Measurements from ENCODE around the gene ZSWIM1. TPM values are rescaled to one million over a fixed set of nuclear protein-coding genes. Genes with fewer than 3 reads are reported as not detected.

The ZSWIM1 gene
- total and polyA plus RNA-seq, 2 of the 13 experiments (the other 11 are each of a cell fraction or from before 2014, with no cell fraction given) = 9.5 to 11.7 TPM

- no peak for TF ChIP-seq MAFF (IDR thresholded peaks at IDR 0.05; ENCODE audit: low read depth, low read length)
- TF ChIP-seq THAP7 (CRISPR knock-in tag; IDR thresholded peaks at IDR 0.05) = no peak
- 0 out of 2 replicates have a peak, but pooled peaks have one; percentile 89 for TF ChIP-seq ETS1 (CRISPR knock-in tag; IDR thresholded peaks at IDR 0.05)
- peak; percentile 93 for TF ChIP-seq AGO1 (IDR thresholded peaks at IDR 0.05; ENCODE audit: low read depth, low read length, poor library complexity, severe bottlenecking)
- 0 out of 2 replicates have a peak, but pooled peaks have one; percentile 36 for TF ChIP-seq MAF1 (CRISPR knock-in tag; IDR thresholded peaks at IDR 0.05; ENCODE audit: borderline replicate concordance)
- TF ChIP-seq ZNF782 (CRISPR knock-in tag; IDR thresholded peaks at IDR 0.05; ENCODE audit: borderline replicate concordance) = no peak; the same call in none of the 2 replicates
- TF ChIP-seq ZBTB42 (CRISPR knock-in tag; IDR thresholded peaks at IDR 0.05) = peak; percentile 80
- TF ChIP-seq, protein P1, sequence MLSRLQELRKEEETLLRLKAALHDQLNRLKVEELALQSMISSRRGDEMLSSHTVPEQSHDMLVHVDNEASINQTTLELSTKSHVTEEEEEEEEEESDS (CRISPR knock-in tag; IDR thresholded peaks at IDR 0.05; ENCODE audit: borderline replicate concordance) = no peak
- TF ChIP-seq KAT8 (CRISPR knock-in tag; IDR thresholded peaks at IDR 0.05) = no peak
- no peak for TF ChIP-seq ZNF44 (CRISPR knock-in tag; IDR thresholded peaks at IDR 0.05)
- TF ChIP-seq GATAD1 (CRISPR knock-in tag; IDR thresholded peaks at IDR 0.05) = no peak
- TF ChIP-seq ZNF275 (CRISPR knock-in tag; IDR thresholded peaks at IDR 0.05; ENCODE audit: borderline replicate concordance) = peak; percentile 53; the same call in 1 of the 2 replicates
- no peak; the same call in 1 of the 2 replicates for TF ChIP-seq ZNF34 (CRISPR knock-in tag; IDR thresholded peaks at IDR 0.05; ENCODE audit: borderline replicate concordance)
- no peak for TF ChIP-seq ZNF879 (CRISPR knock-in tag; IDR thresholded peaks at IDR 0.05)
- TF ChIP-seq, protein P2, sequence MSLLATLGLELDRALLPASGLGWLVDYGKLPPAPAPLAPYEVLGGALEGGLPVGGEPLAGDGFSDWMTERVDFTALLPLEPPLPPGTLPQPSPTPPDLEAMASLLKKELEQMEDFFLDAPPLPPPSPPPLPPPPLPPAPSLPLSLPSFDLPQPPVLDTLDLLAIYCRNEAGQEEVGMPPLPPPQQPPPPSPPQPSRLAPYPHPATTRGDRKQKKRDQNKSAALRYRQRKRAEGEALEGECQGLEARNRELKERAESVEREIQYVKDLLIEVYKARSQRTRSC (CRISPR knock-in tag; IDR thresholded peaks at IDR 0.05; ENCODE audit: low read depth) = 0 out of 2 replicates have a peak, but pooled peaks have one; percentile 62
- no peak for TF ChIP-seq XRCC5 (optimal IDR thresholded peaks at IDR 0.05; ENCODE audit: low read length)
- no peak for TF ChIP-seq RFX3 (CRISPR knock-in tag; IDR thresholded peaks at IDR 0.05)
- peak; percentile 76; the same call in 1 of the 2 replicates for TF ChIP-seq GPN1 (CRISPR knock-in tag; IDR thresholded peaks at IDR 0.05; ENCODE audit: borderline replicate concordance)
- TF ChIP-seq ZNF703 (CRISPR knock-in tag; IDR thresholded peaks at IDR 0.05; ENCODE audit: borderline replicate concordance) = 0 out of 2 replicates have a peak, but pooled peaks have one; percentile 32
- TF ChIP-seq ZNF234 (CRISPR knock-in tag; conservative IDR thresholded peaks at IDR 0.05) = no peak; the same call in 1 of the 2 replicates
- peak; percentile 12 for TF ChIP-seq SPEN (CRISPR knock-in tag; IDR thresholded peaks at IDR 0.05; ENCODE audit: low read depth)
- TF ChIP-seq STAG1 (CRISPR knock-in tag; IDR thresholded peaks at IDR 0.05) = no peak
- TF ChIP-seq, protein P3, sequence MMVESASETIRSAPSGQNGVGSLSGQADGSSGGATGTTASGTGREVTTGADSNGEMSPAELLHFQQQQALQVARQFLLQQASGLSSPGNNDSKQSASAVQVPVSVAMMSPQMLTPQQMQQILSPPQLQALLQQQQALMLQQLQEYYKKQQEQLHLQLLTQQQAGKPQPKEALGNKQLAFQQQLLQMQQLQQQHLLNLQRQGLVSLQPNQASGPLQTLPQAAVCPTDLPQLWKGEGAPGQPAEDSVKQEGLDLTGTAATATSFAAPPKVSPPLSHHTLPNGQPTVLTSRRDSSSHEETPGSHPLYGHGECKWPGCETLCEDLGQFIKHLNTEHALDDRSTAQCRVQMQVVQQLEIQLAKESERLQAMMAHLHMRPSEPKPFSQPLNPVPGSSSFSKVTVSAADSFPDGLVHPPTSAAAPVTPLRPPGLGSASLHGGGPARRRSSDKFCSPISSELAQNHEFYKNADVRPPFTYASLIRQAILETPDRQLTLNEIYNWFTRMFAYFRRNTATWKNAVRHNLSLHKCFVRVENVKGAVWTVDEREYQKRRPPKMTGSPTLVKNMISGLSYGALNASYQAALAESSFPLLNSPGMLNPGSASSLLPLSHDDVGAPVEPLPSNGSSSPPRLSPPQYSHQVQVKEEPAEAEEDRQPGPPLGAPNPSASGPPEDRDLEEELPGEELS (CRISPR knock-in tag; IDR thresholded peaks at IDR 0.05) = no peak; the same call in none of the 2 replicates
Measured at GRCh38 chr20:45833883-45834796, 46.9 kb upstream of the ZSWIM1 start (continued).
